ENCODE measurements around the gene IL1RAP.

The IL1RAP gene

DNA sequence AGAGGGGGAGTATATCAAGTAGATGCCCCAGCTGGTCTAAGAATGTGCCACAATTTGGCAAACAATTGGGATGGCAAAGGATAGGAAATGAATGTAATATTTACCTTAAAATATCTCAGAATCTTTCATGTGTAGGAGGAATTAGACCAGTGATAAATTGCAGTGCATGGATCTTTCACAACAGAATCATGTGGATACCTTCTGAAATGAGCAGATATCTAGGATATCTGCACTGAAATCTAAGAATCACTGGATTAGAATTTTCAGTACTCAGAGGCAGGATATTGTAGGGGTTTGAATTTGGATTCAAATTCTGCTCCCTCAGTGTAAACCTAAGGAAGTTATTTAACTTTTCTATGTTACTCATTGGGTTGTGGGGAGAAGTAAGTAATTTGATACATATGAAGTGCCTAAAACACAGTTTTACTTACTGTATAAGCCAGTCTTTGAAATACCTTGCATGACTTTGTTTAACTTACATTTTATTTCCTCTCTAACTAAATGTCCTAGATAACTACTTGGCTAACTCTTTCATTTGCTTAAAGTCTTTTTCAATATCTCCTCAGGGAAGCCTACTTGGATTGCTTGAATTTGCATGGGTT is 8.8 kb downstream of the IL1RAP start:
- TF ChIP-seq, protein P1, sequence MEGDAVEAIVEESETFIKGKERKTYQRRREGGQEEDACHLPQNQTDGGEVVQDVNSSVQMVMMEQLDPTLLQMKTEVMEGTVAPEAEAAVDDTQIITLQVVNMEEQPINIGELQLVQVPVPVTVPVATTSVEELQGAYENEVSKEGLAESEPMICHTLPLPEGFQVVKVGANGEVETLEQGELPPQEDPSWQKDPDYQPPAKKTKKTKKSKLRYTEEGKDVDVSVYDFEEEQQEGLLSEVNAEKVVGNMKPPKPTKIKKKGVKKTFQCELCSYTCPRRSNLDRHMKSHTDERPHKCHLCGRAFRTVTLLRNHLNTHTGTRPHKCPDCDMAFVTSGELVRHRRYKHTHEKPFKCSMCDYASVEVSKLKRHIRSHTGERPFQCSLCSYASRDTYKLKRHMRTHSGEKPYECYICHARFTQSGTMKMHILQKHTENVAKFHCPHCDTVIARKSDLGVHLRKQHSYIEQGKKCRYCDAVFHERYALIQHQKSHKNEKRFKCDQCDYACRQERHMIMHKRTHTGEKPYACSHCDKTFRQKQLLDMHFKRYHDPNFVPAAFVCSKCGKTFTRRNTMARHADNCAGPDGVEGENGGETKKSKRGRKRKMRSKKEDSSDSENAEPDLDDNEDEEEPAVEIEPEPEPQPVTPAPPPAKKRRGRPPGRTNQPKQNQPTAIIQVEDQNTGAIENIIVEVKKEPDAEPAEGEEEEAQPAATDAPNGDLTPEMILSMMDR (IDR thresholded peaks at IDR 0.05; ENCODE audit: borderline replicate concordance, insufficient read depth, low read depth, low read length) = no peak
- no peak overlapping the region for H3K4me3 ChIP-seq (ENCODE audit: low read depth, low read length)

DNA sequence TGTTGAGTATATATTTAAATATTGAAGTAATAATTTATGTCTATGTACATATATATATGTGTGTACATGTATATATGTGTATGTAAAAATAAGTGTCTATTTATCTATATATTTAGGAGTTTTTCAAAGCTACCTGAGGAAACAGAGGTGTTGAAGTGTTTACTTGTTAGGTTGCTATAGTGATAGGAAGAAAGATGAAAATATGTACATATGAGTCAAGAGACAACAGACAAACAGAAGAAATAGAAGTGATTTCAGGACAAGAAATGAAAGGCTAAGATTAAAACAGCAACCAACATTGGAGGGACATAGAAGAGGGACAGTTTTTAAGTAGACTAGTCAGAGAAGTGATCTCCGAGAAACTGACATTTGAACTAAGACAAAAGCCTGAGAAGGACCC is 11.1 kb downstream of the IL1RAP start:
- H3K4me3 ChIP-seq (ENCODE audit: low read depth, low read length) = no peak overlapping the region
- TF ChIP-seq, protein P1 (IDR thresholded peaks at IDR 0.05; ENCODE audit: borderline replicate concordance, insufficient read depth, low read depth, low read length) = no peak

- TF ChIP-seq, protein P1 (IDR thresholded peaks at IDR 0.05; ENCODE audit: borderline replicate concordance, insufficient read depth, low read depth, low read length) = no peak
- H3K4me3 ChIP-seq (ENCODE audit: low read depth, low read length) = no peak overlapping the region
Observed at GRCh38 chr3:190525634-190526033, 11.7 kb downstream of the IL1RAP start.

DNA sequence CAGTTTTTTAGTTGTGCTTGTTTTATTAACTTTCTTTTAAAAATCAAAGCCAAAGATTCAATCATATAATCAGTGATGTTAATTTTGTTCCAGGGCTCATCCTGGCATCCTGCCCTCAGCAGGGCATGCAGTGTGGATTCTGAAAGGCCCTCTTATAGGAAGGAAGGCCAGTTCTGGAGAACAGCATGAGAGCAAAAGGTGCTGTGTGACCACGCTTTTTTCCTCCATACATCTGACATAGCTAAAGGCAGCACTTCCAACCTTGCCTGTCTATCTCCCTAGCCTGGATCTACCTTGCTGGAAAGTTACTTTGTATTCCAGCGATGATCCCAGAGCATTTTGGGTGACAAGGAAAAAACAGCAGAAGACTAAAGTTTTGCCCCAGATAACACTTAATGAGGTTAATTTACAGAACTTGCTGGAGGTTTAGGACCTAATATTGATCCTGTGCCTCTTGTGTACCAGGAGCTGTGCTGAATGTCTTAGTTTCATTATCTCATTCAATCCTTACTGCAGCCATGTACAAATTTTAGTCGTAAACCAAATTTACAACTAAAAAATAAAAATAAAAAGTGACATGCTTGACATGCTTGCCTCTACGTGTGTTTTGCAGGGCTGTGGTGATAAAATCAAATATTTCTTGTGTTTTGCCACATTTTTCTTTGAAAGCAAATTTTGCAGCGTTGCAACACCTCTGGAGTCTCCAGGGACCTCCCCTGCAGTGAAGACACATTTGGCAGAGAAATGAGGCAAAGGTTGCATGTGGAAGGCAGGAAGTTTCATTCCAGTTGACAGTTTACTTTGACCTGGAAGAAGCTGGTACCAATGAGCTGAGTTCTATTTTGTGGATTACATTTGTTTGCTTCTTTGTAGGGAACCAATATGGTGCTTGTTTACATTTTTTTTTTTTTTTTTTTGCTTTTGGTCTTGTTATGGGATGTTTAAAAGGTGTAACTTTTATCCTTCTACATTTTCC is 13.2 kb downstream of the IL1RAP start:
- H3K4me3 ChIP-seq (ENCODE audit: low read depth, low read length) = no peak overlapping the region
- TF ChIP-seq, protein P1 (IDR thresholded peaks at IDR 0.05; ENCODE audit: borderline replicate concordance, insufficient read depth, low read depth, low read length) = no peak

DNA sequence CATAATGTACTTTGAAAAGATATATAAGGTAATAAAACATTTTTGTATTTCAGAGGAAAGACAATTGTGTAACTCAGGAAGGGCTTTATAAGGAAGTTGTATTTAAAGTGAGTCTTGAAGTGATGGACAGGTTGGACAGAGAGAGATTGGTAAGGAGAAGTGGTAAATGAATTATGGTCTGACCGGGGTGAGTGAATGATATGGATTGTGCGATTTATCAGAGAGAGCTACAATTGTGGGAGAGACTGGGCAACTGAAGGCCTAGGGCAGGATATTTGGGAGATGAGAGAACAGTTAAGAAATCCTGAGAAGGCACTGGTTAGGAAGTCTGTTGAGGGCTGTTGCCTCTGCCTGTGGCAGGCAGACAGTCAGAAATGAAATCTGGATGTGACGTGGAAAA is 14.8 kb downstream of the IL1RAP start:
- H3K4me3 ChIP-seq (ENCODE audit: low read depth, low read length) = no peak overlapping the region
- TF ChIP-seq, protein P1 (IDR thresholded peaks at IDR 0.05; ENCODE audit: borderline replicate concordance, insufficient read depth, low read depth, low read length) = no peak

GRCh38 chr3:190531406-190531805 is 17.5 kb downstream of the IL1RAP start:
- TF ChIP-seq, protein P1 (IDR thresholded peaks at IDR 0.05; ENCODE audit: borderline replicate concordance, insufficient read depth, low read depth, low read length) = no peak
- H3K4me3 ChIP-seq (ENCODE audit: low read depth, low read length) = no peak overlapping the region
